Measurements from ENCODE around the gene GTF2F2.

DNA sequence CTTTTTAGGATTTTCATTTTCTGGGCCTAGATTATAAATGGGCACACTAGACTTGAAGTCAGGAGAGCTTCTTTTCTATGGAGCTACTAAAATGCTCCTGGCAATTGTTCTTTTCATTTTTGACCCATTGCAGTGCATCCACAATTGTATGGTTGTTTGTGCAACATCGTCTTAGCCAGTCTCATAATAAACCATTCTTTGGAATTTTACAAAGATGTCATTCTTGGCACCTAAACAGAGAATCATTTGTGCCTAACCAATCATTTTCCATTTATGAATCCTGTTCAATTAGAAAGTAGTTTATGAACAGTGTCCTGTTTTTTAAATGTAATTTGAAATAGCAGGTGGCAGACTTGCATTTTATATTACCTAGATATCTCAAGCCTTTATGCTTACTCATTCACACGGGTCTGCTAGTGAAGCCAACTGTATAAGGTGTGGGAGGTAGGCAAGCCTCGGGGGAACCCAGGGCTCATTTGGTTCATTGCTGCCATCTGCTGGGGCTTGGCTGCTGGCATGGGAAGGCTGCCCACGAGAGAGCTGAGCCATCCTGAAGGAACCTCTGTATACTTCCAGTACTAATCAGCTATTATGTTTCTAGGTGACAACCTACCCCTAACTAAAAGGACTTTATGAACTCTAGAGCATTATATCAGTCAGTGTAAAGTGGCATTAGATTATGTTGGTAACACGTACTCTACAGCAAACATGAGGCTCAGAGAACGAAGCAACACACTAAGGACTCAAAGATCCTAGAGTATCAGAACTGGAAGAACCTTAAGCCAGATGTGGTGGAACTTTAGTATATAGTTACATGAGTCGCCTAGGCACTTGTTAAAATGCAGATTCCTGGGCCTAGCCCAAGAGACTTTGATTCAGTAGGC is 160.7 kb downstream of the GTF2F2 start:
- no peak for TF ChIP-seq POLR2A (IDR thresholded peaks at IDR 0.05; ENCODE audit: low read depth, low read length)
- no peak for TF ChIP-seq POLR2AphosphoS5 (IDR thresholded peaks at IDR 0.05; ENCODE audit: low read depth, low read length)
